ENCODE measurements around the gene CDH23.

CDH23 gene

DNA sequence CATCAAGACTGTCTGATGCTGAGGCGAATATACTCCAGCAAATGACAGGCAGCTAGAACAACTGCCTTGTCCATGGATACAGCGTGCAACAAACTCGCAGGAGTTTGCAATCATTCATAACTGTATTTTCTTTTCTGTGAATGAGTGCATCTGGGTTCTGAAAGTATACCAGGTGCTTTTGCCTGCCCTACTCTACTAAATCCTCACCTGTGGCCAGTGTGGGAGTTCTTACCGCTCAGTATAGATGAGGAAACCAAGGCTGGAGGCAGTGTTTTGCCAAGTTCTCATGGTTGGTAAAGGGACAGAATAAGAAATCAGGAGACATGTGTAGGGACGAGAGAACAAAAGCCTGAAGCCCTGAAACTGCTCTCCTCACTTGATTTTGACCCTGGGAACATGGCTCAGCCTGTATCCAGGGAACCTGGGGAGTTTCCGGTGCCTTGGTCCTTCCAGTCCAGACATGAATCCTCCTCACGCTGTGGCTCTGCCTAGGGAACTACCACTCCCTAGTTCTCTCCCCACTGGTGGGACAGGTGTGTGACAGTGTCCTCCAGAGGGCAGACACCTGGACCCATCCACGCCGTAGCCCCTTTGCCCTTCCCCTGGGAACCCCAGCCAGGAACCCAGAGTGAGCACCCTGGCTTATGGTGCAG is 142.0 kb downstream of the CDH23 start:
- no peak for DNase-seq

DNA sequence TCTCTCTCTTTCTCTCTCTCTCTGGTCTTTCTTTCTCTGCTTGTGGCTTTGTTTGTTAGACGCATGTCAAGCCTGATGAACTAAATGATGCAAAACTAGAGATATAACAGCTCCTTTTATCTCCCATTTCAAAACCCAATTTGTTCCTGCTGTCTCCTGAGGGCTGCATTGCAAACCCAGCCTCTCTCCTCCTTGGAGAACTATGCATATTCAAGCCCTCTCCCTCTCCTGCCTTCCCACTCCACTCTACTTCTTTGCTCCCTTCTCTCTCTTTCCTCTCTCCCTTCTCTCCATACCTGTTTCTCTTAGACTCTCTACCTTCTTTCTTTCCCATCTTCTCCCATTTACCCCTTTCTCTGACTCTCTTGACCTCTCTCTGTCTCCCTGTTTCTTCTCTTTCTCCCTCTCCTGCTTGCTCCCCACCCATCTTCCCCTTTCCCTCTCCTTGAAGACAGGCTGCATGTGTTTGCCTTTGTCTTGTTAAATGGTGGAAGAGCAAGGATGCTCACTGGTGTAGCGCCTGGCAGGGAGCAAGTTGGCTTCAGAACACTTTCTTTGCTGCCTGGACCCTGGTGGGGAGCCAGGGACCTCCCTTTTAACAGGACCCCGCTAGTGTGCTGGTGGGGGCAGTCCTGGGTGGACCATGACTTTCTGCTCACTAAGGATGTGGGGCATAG is 142.9 kb downstream of the CDH23 start:
- DNase-seq: no peak

- no peak for DNase-seq
Observed at GRCh38 chr10:71542478-71542877, 145.8 kb downstream of the CDH23 start.

- no peak for DNase-seq
Observed at GRCh38 chr10:71543608-71544170, 147.0 kb downstream of the CDH23 start.

GRCh38 chr10:71545001-71545400 is 148.3 kb downstream of the CDH23 start:
- no peak for DNase-seq

GRCh38 chr10:71546220-71546619 is 149.5 kb downstream of the CDH23 start:
- DNase-seq: no peak

GRCh38 chr10:71547312-71547711 is 150.6 kb downstream of the CDH23 start:
- no peak for DNase-seq

GRCh38 chr10:71547876-71548846 is 151.4 kb downstream of the CDH23 start:
- DNase-seq: no peak

DNA sequence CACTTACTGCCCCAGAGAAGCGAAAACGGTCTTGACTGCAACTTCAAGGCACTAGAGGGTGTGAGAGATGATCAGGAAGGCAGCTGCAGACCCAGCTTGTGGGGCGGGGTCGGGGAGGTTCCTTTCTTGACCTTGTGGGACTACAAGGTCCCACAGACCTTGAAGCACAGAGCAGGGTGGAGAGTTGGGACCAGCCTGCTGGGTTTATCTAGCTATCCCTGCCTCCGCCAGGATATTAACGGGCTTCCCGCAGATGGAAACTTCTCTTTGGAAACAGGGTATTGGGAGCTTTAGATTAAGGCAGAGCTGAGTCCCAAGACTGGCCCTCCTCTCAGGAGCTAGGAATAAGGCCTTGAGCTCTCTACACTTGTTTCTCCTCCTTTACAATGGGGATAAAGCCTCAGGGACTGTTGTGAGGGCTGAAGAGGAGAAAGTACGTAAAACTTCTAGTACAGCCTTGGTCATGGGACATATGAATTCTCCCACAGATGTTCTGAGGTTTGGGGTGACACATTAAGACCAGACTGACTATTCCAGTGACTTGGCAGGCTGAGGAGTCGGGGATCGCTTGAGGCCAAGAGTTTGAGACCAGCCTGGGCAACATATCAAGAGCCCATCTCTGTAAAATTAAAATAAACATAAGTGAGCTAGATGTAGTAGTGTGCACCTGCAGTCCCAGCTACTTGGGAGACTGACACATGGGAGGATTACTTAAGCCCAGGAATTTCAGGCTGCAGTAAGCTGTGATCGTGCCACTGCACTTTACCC is 153.2 kb downstream of the CDH23 start:
- no peak for DNase-seq

DNA sequence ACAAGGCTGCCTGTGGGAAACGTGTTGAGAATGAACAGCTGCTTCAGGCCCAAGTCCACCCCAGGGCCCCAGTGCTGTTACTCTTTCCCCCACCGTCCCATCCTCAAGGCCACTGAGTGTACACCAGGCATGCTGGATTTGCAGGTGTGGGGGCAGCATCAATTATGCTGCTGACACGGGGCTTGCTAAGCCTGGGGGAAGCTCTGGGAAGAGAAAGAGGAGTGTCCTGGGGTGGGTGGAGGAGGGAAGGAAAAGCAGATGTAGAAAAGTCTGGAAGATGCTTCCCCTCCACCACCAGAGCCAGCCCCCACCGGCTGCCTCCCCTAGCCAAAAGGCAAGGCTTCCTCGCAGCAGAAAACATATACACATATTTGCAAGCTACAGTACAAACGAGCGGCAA is 153.9 kb downstream of the CDH23 start:
- no peak for DNase-seq

DNA sequence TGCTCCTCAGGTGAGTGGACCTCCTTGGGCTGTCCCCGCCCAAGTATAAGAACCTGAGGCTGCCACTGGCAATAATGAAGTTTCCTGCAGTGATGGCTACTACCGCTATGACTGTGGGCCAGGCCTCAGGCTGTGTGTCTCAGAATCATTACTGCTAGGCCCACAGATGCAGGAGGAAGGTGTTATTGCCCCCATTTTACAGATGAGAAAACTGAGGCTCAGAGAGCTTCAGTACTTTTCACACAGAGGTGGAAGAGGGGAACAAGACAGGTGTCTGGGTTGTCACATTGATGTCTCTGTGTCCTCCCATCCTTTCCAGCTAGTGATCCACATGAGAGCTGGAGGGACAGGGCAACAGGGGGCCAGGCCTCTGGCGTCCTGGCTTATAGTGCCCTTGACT is 155.2 kb downstream of the CDH23 start:
- DNase-seq: no peak

GRCh38 chr10:71553432-71553831 is 156.7 kb downstream of the CDH23 start:
- DNase-seq: no peak

GRCh38 chr10:71554671-71555070 is 158.0 kb downstream of the CDH23 start:
- no peak for DNase-seq

DNA sequence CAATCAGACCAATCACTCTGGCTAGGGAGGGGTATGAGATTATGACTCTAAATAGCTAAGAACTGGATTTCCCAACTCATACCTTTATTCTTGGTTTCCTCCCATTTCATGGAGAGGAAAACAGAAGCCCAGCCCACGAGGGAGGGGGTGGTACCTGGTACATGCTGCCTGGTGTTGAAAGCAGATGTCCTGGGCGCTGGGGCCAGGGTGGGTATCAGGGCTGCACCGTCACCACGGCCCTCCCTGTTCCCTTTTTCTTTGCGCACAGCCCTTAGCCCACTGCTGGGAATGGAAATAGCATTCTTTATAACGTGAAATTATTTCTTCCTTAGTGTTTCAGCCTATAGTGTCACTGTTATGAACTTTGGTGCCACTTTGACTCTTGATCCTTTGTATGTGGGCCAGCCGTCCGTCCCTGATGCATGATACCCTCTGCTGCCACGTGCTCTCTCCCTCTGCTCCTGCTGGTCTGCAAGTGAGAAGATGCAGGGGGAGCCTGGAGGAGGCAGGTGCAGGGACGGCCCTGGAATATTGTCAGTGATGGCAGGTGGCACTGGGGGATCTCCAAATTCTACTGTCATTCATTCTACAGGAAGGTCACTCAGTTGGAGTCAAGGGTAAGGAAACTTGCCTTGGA is 158.5 kb downstream of the CDH23 start:
- no peak for DNase-seq

DNA sequence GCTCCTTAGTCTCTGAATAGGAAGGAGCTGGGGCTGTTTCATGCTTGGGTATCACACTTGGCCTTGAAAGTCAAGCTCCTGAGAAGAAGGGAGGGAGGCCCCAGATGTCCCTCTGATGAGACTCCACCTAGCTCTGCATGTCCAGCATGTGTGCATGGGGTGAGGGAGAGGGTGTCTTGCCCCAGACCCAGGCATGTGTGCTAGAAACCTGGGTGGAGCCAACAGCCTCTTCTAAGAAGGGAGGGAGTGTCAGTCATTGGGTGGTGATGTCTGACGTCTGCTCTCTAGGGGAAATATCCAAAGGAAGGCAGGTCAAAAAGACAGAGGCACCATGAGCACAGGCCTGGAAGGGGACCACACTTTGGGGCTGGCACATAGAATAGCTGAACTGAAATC is 159.0 kb downstream of the CDH23 start:
- no peak for DNase-seq

- no peak for DNase-seq
Observed at GRCh38 chr10:71558991-71559390, 162.3 kb downstream of the CDH23 start.

DNA sequence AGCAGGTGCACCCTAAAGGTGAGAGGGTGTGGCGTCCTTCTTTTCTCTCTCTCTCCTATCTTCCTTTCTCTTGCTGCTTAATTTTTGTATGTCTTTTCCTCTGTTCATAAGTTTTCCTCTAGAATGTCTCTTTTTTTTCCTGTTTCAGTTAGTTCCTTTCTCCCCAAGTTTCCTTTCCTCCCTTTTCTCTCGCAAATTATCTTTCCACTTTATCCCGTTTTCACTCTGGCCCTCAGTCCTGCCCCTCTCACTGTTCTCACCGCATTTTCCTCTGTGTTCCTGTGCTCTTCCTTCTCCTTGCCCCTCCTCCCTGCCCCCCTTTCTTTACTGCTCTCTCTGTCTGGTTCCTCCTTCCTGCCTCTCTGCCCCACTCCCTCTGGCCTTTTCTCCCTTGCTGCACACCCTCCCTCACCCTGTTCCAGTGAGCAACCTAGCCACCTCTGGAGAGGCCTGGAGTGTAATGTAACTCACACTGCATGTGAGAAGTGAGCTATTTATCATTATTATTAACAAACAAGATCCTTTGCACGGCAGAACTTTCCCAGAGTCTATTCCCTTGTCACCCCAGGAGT is 164.4 kb downstream of the CDH23 start:
- no peak for DNase-seq

- DNase-seq: no peak
Observed at GRCh38 chr10:71562181-71562580, 165.5 kb downstream of the CDH23 start.

GRCh38 chr10:71562904-71563303 is 166.2 kb downstream of the CDH23 start:
- DNase-seq: no peak

- no peak for DNase-seq
Observed at GRCh38 chr10:71564194-71564820, 167.6 kb downstream of the CDH23 start.

Measured in activated gamma-delta T cell treated with Interleukin-2 at 50 U/mL for 16 hours (primary cell).